H1 (cell line): ENCODE results near the gene TMEM245. TPM values are rescaled to one million over a fixed set of nuclear protein-coding genes. Genes with fewer than 3 reads are reported as not detected.

Experiments used
- CTCF ChIA-PET: fragments of 300-600 bp; sonication (Branson Sonifier 250); formaldehyde crosslinking; loops from one replicate; lab custom pipeline; 2021; ENCODE audit not compliant: partially characterized antibody; lab: Charles Lee
- POLR2A ChIA-PET: fragments of 300-600 bp; sonication (Branson Sonifier 250); formaldehyde crosslinking; loops from one replicate; lab custom pipeline; 2021; ENCODE audit warnings: inconsistent platforms; ENCODE audit not compliant: partially characterized antibody; lab: Charles Lee
- DNase-seq, 2 experiments: peaks; one replicate each; pipeline versions ENCODE4 v3.0.0 to v3.0.0-alpha.2; 2010 to 2022; ENCODE audit warnings: low spot score in 2 of 2, low read depth in 1 of 2, mixed read lengths in 1 of 2
- FAIRE-seq: peaks from 2 replicates; lab custom pipeline; 2011; peaks lifted over from hg19 to GRCh38; lab: Jason Lieb, UNC
- H2AFZ ChIP-seq: 2 replicates; pipeline ENCODE4 v1.8.1; 2012; ENCODE audit warnings: low read length, inconsistent platforms
- H2AK5ac ChIP-seq: 2 replicates; pipeline ENCODE4 v1.6.1; 2013; ENCODE audit warnings: low read depth, low read length
- H2BK120ac ChIP-seq: replicated peaks from 2 replicates; pipeline ENCODE3; 2013; ENCODE audit warnings: low read depth, low read length, inconsistent platforms
- H2BK12ac ChIP-seq: 2 replicates; pipeline ENCODE4 v1.6.1; 2013; ENCODE audit warnings: low read depth, low read length
- H2BK15ac ChIP-seq: 2 replicates; pipeline ENCODE4 v1.6.1; 2013; ENCODE audit warnings: low read length
- H2BK20ac ChIP-seq: 2 replicates; pipeline ENCODE4 v1.6.1; 2013; ENCODE audit warnings: low read length
- H2BK5ac ChIP-seq: 2 replicates; pipeline ENCODE4 v1.6.1; 2013; ENCODE audit warnings: low read depth, low read length
- H3K14ac ChIP-seq: 2 replicates; pipeline ENCODE4 v1.6.1; 2013; ENCODE audit warnings: inconsistent platforms; ENCODE audit not compliant: insufficient read length
- H3K18ac ChIP-seq: 2 replicates; pipeline ENCODE4 v1.6.1; 2013; ENCODE audit warnings: low read length; ENCODE audit errors: extremely low read depth
- H3K23ac ChIP-seq: 2 replicates; pipeline ENCODE4 v1.6.1; 2013; ENCODE audit warnings: inconsistent platforms; ENCODE audit not compliant: insufficient read length
- H3K23me2 ChIP-seq: 2 replicates; pipeline ENCODE4 v1.6.1; 2013; ENCODE audit warnings: low read depth, low read length
- H3K27ac ChIP-seq: 2 replicates; pipeline ENCODE4 v1.6.1; 2011; ENCODE audit warnings: low read depth, low read length, inconsistent platforms
- H3K27me3 ChIP-seq, 4 experiments: replicated peaks in 1 of 4; 1 replicate in 1 of 4; 2 replicates in 3 of 4; pipeline versions ENCODE4 v1.6.1 to v1.8.1; 2011 to 2013; ENCODE audit warnings: low read length in 3 of 4, mild to moderate bottlenecking in 3 of 4, inconsistent platforms in 2 of 4, mixed read lengths in 2 of 4, moderate library complexity in 1 of 4; ENCODE audit not compliant: control insufficient read depth in 3 of 4, insufficient read depth in 3 of 4; ENCODE audit errors: extremely low read depth in 1 of 4
- H3K36me3 ChIP-seq, 4 experiments: 2 replicates each; pipeline versions ENCODE4 v1.6.1 to v1.8.1; 2011 to 2013; ENCODE audit warnings: mild to moderate bottlenecking in 4 of 4, low read length in 3 of 4, moderate library complexity in 2 of 4, control low read depth in 1 of 4, inconsistent platforms in 1 of 4; ENCODE audit not compliant: insufficient read depth in 4 of 4, control insufficient read depth in 2 of 4
- H3K4ac ChIP-seq: replicated peaks from 2 replicates; pipeline ENCODE3; 2013; ENCODE audit warnings: low read length, low read depth, mixed read lengths, inconsistent platforms; ENCODE audit not compliant: insufficient read length
- H3K4me1 ChIP-seq, 4 experiments: replicated peaks in 1 of 4; 1 replicate in 1 of 4; 2 replicates in 3 of 4; pipeline versions ENCODE4 v1.6.1 to v1.8.1; 2011 to 2013; ENCODE audit warnings: low read length in 3 of 4, inconsistent platforms in 2 of 4, mixed read lengths in 1 of 4; ENCODE audit not compliant: insufficient read depth in 4 of 4, control insufficient read depth in 3 of 4
- H3K4me2 ChIP-seq, 2 experiments: 2 replicates each; pipeline versions ENCODE4 v1.6.1 to v1.8.1; 2011 to 2013; ENCODE audit warnings: low read depth in 2 of 2, low read length in 2 of 2, control low read depth in 1 of 2, inconsistent platforms in 1 of 2, mild to moderate bottlenecking in 1 of 2; ENCODE audit not compliant: insufficient read depth in 1 of 2
- H3K4me3 ChIP-seq, 4 experiments: fragments of 200-600, 300-600 bp in 1 of 4; sonication (generic), shearing (Covaris generic), sonication (Bioruptor Twin) in 1 of 4; 2 replicates each; pipeline versions ENCODE4 v1.5.1 to v1.8.1; 2011 to 2016; ENCODE audit warnings: low read length in 4 of 4, low read depth in 3 of 4, control low read depth in 2 of 4, inconsistent platforms in 2 of 4, mild to moderate bottlenecking in 2 of 4, mixed read lengths in 1 of 4, moderate library complexity in 1 of 4; ENCODE audit not compliant: insufficient read depth in 2 of 4; ENCODE audit errors: extremely low read depth in 1 of 4
- H3K56ac ChIP-seq: replicated peaks from 2 replicates; pipeline ENCODE3; 2013; ENCODE audit warnings: low read depth, mild to moderate bottlenecking, mixed read lengths, low read length, inconsistent platforms; ENCODE audit not compliant: insufficient read length
- H3K79me1 ChIP-seq: 2 replicates; pipeline ENCODE4 v1.6.1; 2013; ENCODE audit warnings: low read depth, low read length, control low read depth
- H3K79me2 ChIP-seq, 2 experiments: 2 replicates each; pipeline versions ENCODE4 v1.6.1 to v1.8.1; 2012 to 2013; ENCODE audit warnings: low read length in 2 of 2, mild to moderate bottlenecking in 2 of 2, inconsistent platforms in 1 of 2; ENCODE audit not compliant: insufficient read depth in 2 of 2, control insufficient read depth in 1 of 2
- H3K9ac ChIP-seq, 4 experiments: replicated peaks in 1 of 4; 1 replicate in 1 of 4; 2 replicates in 3 of 4; pipeline versions ENCODE4 v1.6.1 to v1.8.1; 2011 to 2013; ENCODE audit warnings: low read depth in 3 of 4, low read length in 3 of 4, control low read depth in 2 of 4, mild to moderate bottlenecking in 2 of 4, moderate library complexity in 2 of 4, inconsistent platforms in 1 of 4; ENCODE audit errors: extremely low read depth in 1 of 4
- H3K9me3 ChIP-seq, 2 experiments: 2 replicates each; pipeline versions ENCODE4 v1.6.1 to v1.8.1; 2012 to 2013; ENCODE audit warnings: mild to moderate bottlenecking in 2 of 2, moderate library complexity in 2 of 2, control low read depth in 1 of 2, inconsistent platforms in 1 of 2, low read depth in 1 of 2, low read length in 1 of 2, mixed read lengths in 1 of 2; ENCODE audit not compliant: insufficient read depth in 2 of 2
- H4K20me1 ChIP-seq, 2 experiments: replicated peaks in 1 of 2; 2 replicates each; pipeline versions ENCODE3 to v1.8.1; 2011 to 2013; ENCODE audit warnings: inconsistent platforms in 2 of 2, low read length in 2 of 2, mild to moderate bottlenecking in 1 of 2; ENCODE audit not compliant: insufficient read depth in 2 of 2, control insufficient read depth in 1 of 2
- H4K5ac ChIP-seq: 2 replicates; pipeline ENCODE4 v1.6.1; 2013; ENCODE audit warnings: low read length, low read depth, mixed read lengths, inconsistent platforms; ENCODE audit not compliant: insufficient read length
- H4K8ac ChIP-seq: 2 replicates; pipeline ENCODE4 v1.8.0; 2013; ENCODE audit warnings: mild to moderate bottlenecking, moderate library complexity, low read length, inconsistent platforms; ENCODE audit not compliant: insufficient read depth; ENCODE audit errors: extremely low read depth
- H4K91ac ChIP-seq: replicated peaks from 2 replicates; pipeline ENCODE3; 2013; ENCODE audit warnings: low read length, mixed read lengths, inconsistent platforms; ENCODE audit not compliant: insufficient read length
- EGR1 ChIP-seq: IDR thresholded peaks from 2 replicates; pipeline ENCODE4 v1.6.1; 2011; ENCODE audit warnings: low read depth, low read length, borderline replicate concordance
- KDM1A ChIP-seq: fragments of 200-600, 300-600 bp; sonication (generic); IDR thresholded peaks from 2 replicates; pipeline ENCODE4 v1.7.1; 2016; ENCODE audit warnings: mild to moderate bottlenecking, low read length, borderline replicate concordance
- WGBS, 2 experiments: shearing (Covaris generic) in 1 of 2; methylation state at CpG; one replicate each; pipeline versions ENCODE4 v1.1.6 to v1.1.7; 2013 to 2015; ENCODE audit warnings: low lambda C conversion rate in 2 of 2, mixed read lengths in 2 of 2, inconsistent platforms in 1 of 2, low coverage in 1 of 2, missing lambda C conversion rate in 1 of 2; ENCODE audit not compliant: insufficient replicate concordance in 2 of 2, insufficient coverage in 1 of 2, insufficient read length in 1 of 2; ENCODE audit errors: extremely low coverage in 1 of 2, missing lambda C conversion rate in 1 of 2; 5-methylcytosine and 5-hydroxymethylcytosine counted together
- polyA plus RNA-seq, 7 experiments: library from polyadenylated mRNA; depleted of rRNA in 3 of 7; stranded (reverse) in 5 of 7; unstranded in 2 of 7; fragments of >200 nt in 5 of 7; fragments of 200-250 nt in 2 of 7; gene quantifications; 1 replicate in 5 of 7; 2 replicates in 1 of 7; 4 replicates in 1 of 7; pipeline versions ENCODE4 v1.2.1 to v1.2.3, GENCODE V29; 2011 to 2013; ENCODE audit warnings: missing spikeins in 2 of 7, mixed read lengths in 2 of 7
- total RNA-seq: library from RNA; stranded (reverse); fragmentation: NEBNext Ultra II Directional; extraction: Animal tissue kit (Norgen Biotek cat#: 25700); gene quantifications from 2 replicates; pipeline ENCODE4 v1.2.1, GENCODE V29; 2021

The TMEM245 gene
- total and polyA plus RNA-seq, 2 of the 8 experiments (the other 6 are each of a cell fraction or from before 2014, with no cell fraction given), result 44.3 to 45.8 TPM

GRCh38 chr9:109003116-109003515 is 116.6 kb downstream of the TMEM245 start:
- Histone ChIP-seq H4K8ac (no peak overlapping the region), H3K14ac (no peak overlapping the region), H4K91ac (no peak overlapping the region), H3K36me3 (peaks cover 0 to 8% (median 2%) of the 10 kb centered on the region in 4 experiments; a peak in 2 of 8 replicates), H3K23ac (no peak overlapping the region), H3K79me2 (peaks cover 0 to 58% of the 10 kb centered on the region in 2 experiments; a peak in 2 of 4 replicates), H2BK5ac (no peak overlapping the region), H2AK5ac (no peak overlapping the region), H3K79me1 (no peaks in the 10 kb centered on the region), H4K5ac (no peak overlapping the region), H3K27me3 (no peaks in the 10 kb centered on the region), H4K20me1 (peaks cover 0 to 2% of the 10 kb centered on the region in 2 experiments), H3K18ac (no peak overlapping the region), H3K4me2 (no peak overlapping the region), H2BK120ac (no peak overlapping the region), H3K27ac (no peak overlapping the region), H3K4me1 (no peaks in the 10 kb centered on the region), H3K4me3 (no peak overlapping the region), H3K4ac (no peak overlapping the region), H3K9ac (no peak overlapping the region), H3K9me3 (peaks cover 7 to 13% of the 10 kb centered on the region in 2 experiments; a peak in 3 of 4 replicates), H2BK15ac (no peak overlapping the region), H2BK12ac (no peak overlapping the region), H3K23me2 (no peaks in the 10 kb centered on the region), H2BK20ac (no peak overlapping the region), H3K56ac (no peak overlapping the region), H2AFZ (no peak overlapping the region)
- DNase-seq (no peak), FAIRE-seq (no peak)
- peak; percentile 70; the same call in 1 of the 2 replicates for TF ChIP-seq KDM1A
- TF ChIP-seq EGR1, result no peak
- WGBS, 2 experiments, result 94% methylated on average over 2 of the region's 2 CpGs; no CpG with 5 or more reads in 1 of the 2 experiments
- ChIA-PET POLR2A (no interaction called here), CTCF (interaction anchor here (1.2 kb wide), 1 partner anchor 15 kb away, joined by 4 read pairs; no protein-coding TSS in a partner anchor)
